ENCODE measurements around the gene SLC39A1. TPM values are rescaled to one million over a fixed set of nuclear protein-coding genes. Genes with fewer than 3 reads are reported as not detected.
"Not testable (repeated sequence)": the region's sequence is repeated elsewhere in the genome, so short reads cannot be mapped to it uniquely, and the experiment has no call there.

Gene SLC39A1
- total RNA-seq, 1 experiment from 2014 or later, result 136 TPM

DNA sequence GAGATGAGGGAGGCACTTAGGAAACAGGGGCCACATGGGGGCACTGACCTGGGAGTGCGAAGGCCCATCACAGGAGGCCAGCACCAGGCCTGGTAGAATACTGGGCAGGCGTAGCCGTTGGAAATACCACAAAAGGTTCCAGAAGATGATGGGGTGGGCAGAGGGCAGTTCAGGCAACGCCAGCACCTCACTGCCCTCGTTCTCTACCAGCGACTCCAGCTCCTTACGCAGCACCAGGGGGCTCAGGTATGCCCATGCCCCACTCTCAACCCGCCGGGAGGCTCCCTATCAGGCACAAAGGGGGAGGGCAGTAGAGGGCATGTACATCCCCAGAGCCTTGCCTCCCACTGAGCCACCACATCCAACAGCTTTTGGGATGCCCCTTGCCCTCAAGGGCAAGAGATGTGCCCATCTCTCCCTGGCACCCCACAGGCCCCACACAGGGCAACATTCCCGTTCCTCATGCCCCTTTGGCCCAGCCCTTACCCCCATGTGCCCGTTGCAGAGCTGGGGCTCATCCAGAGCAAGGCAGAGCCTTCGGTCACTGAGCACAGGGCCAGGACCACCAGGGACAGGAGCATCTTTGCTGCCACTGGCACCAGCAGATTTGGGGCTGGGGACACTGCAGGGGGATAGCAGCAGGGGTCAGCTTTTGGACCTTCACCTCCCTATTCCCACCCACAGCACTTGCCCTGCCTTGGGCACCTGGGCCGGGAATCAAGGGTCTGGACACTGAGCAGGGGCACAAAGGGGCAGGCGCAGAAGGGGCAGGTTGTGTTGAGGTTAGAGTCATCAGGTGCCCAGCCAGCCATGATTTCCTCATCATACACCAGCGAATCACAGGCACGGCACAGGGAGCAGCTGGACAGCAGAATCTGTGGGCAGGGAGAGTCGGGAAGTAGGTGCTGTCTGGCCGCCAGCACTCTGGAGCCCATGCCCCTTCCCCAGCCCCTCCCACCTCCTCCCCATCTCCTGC lies 30.9 kb downstream of the SLC39A1 start:
- DNase-seq (ENCODE audit: low read depth), result no peak

- no peak for DNase-seq (ENCODE audit: low read depth)
Measured at GRCh38 chr1:153929981-153930948, 33.1 kb downstream of the SLC39A1 start.

DNA sequence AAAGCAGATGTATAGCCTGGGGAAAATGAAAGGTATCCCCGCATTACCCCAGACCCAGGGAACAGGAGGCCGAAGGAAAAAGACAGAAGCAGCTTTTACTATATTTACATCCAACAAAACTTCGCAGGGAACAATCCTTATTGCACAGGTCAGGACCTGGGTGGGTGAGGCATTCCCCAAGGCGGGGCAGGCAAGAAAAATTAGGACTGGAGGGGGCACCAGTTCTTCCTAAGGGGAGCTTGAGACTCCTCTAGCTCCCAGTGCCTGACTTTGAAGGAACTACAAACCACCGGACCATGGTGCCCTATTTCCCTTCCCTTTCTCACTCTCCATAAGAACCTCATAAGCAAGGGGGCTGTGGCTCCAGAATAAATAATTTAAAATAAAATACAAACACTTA lies 33.9 kb downstream of the SLC39A1 start:
- no peak for DNase-seq (ENCODE audit: low read depth)

- no peak for DNase-seq (ENCODE audit: low read depth)
Measured at GRCh38 chr1:153928791-153929341, 34.5 kb downstream of the SLC39A1 start.

DNA sequence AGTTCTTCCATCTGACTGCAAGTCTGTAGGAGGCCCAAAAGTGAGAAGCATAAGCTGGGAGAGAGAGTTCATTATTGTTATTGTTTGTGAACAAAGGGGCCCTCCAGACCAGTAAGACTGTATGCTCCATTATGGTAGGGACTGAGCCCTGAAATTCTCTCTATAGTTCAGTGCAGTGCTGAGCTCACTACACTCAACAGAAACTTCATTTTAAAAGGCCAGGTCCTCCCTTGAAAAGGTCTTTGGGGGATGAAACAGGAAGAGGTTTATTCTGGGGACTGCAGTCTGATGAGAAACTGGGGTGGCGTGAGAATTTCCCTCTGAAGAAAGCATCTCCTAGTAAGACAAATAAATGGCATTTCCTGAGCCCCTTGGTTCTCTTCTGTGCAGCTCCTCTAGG lies 35.1 kb downstream of the SLC39A1 start:
- no peak for DNase-seq (ENCODE audit: low read depth)

GRCh38 chr1:153926405-153926804 lies 36.9 kb downstream of the SLC39A1 start:
- DNase-seq (ENCODE audit: low read depth), result no peak

- peak; percentile 100 for DNase-seq (ENCODE audit: low read depth)
Measured at GRCh38 chr1:153922972-153923925, 40.1 kb downstream of the SLC39A1 start, which contains the start of gene GATAD2B. Gene GATAD2B (minus strand): TSS chr1:153922972. CDS start chr1:153828347, 94,625 bp downstream.

DNA sequence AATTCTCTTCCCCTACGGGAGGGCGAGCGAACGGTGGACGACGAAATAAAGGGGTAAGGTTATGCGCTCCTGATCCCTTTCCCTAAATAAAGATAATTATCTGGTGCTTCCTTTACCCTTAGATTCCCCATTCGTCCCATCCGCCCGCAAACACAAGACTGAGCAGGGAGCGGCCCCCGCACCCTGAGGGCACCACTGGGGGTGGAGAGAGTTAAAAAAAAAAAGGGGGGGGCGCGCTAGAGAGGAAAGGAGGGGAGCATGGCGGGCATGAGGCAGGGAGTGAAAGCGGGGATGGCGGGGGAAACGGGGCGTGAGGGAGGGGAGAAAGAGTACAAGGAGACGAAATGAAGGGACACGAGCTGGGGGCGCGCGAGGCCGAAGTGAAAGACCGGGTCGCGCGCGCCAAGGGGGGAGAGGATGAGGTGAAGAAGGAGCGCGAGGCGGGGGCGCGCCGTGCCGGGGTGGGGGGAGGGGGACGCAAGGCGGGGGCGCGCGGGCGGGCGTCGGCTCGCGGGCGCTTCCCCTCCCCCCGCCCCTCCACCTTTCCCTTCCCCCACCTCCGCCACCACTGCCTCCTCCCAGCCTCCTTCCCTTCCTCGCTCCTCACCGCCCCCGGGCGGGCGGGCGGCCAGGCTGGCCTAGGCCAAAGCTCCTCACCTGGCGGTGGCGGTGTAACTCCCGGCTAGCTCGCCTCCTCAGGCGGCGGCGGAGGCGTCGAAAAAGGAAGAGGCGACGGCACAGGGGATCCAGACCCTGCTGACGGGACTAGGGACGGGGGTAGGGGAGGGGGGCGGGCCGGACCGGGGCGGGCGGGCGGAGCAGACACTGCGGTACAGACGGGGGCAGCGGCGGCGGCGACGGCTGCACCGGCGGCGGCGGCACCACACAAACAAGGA lies 41.0 kb downstream of the SLC39A1 start:
- peak; percentile 19 for DNase-seq (ENCODE audit: low read depth)

DNA sequence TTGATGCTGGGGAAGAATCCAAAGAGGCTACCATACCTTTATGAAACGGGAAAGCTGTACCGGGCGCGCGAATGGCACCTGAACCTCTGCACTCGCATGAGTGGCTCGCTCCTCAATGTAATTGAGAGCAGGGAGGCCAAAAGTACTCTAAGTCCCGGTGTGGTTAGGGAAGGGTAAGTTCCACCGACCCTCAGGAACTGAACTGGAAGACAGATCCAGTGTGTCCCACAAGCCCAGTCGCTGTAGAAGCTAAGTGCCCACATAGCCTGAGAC lies 41.6 kb downstream of the SLC39A1 start:
- DNase-seq (ENCODE audit: low read depth), result no peak

DNA sequence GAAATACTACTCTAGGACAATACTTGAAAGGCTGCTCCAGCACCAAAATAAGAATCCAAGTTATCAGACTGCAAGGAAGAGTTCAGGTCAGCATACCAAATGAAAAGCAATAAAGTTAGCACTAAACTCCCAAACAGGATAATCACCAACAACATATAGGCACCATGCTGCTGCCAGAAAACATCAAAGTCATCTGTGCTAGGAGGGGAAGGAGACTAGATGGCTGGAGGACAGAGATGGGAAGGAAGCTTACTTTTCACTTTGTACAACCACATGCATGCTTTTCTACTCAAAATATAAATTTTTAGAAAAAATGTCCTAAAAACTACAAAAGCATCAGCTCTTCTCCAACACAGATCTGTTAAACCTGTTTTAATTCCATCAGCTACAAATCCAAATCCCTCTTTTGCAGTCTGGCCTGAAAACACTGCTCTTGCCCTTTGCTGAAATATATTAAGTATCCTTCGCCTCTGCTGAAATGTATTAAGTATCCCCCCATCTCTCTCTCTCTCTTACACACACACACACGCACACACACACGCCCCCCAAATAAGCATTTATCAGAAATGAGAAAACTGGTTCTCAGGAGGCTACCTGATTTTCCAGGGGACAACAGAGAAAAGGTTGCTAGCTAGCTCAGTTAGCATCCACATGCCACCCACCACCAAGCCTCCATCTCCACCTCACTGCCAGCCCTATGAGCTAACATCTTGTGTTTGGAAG lies 42.1 kb downstream of the SLC39A1 start:
- no peak for DNase-seq (ENCODE audit: low read depth)

GRCh38 chr1:153919876-153920852 lies 43.2 kb downstream of the SLC39A1 start:
- no peak for DNase-seq (ENCODE audit: low read depth)

- DNase-seq (ENCODE audit: low read depth), result no peak
Measured at GRCh38 chr1:153916297-153916696, 47.0 kb downstream of the SLC39A1 start.

- DNase-seq (ENCODE audit: low read depth), result no peak
Measured at GRCh38 chr1:153912349-153912748, 51.0 kb downstream of the SLC39A1 start.

DNA sequence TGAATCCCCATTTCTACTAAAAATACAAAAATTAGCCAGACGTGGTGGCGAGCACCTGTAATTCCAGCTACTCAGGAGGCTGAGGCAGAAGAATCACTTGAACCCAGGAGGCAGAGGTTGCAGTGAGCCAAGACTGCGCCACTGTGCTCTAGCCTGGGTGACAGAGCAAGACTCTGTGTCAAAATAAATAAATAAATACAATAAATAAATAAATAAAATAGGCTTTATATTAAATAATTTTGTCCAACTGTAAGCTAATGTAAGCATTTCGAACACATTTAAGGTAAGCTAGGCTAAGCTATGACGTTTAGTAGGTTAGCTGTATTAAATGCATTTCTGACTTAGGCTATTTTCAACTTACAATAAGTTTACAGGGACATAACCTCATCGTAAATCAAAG lies 52.8 kb downstream of the SLC39A1 start:
- DNase-seq (ENCODE audit: low read depth), result not testable (repeated sequence)

All from LHCN-M2 (cell line).